ENCODE measurements around the gene PPHLN1. TPM values are rescaled to one million over a fixed set of nuclear protein-coding genes. Genes with fewer than 3 reads are reported as not detected.

Gene PPHLN1
- polyA plus RNA-seq, 3 donors = 66.6 to 76.5 (median 70.5) TPM

GRCh38 chr12:42396473-42397259, 70.7 kb downstream of the PPHLN1 start:
- no peak for DNase-seq (ENCODE audit: extremely low read depth in 1 of 11, low read depth in 9 of 11, low spot score in 4 of 11)

DNA sequence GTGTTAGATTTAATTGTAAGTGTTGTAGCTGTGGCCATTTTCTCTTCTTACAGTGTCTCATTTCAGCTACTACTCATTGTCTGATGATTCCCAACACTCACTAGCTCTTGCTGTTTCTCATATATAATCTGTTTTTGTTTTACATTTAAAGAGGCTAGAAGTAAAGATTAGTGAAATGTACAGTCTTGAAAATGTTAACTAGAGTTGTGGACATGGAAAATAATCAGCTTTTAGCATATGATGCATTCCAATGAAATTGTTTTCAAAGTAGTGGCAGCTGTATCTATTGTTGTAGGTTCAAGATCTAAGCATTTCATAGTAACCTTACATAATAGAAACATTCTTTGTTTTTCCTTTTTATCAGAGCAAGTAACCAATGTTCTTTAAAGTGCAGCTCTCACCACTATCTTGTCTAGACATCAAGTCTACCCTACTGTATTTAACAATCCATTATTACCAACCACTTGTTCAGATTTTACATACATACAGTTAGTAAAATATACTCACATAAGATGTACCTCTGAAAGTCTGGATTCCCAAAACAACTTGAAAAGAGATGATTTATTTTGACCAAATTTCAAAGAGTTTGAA, 76.9 kb downstream of the PPHLN1 start:
- no peak for DNase-seq (ENCODE audit: extremely low read depth in 1 of 11, low read depth in 9 of 11, low spot score in 4 of 11)

DNA sequence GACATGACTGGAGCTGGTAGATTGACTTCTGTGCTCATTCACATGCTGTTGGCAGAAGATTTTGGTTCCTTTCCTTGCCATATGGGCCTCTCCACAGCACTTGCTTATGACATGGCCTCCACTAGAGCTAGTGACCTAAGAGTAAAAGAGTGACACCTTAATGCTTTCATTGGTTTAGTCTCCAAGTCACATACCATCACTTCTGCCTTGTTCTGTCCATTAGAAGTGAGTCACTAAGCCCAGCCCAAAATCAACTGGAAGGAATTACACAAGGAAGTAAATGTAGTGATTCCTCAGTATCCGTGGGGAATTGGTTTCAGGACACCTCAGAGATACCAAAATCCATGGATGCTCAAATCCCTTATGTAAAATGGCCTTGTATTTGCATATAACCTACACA, 81.3 kb downstream of the PPHLN1 start:
- no peak for DNase-seq (ENCODE audit: extremely low read depth in 1 of 11, low read depth in 9 of 11, low spot score in 4 of 11)

DNA sequence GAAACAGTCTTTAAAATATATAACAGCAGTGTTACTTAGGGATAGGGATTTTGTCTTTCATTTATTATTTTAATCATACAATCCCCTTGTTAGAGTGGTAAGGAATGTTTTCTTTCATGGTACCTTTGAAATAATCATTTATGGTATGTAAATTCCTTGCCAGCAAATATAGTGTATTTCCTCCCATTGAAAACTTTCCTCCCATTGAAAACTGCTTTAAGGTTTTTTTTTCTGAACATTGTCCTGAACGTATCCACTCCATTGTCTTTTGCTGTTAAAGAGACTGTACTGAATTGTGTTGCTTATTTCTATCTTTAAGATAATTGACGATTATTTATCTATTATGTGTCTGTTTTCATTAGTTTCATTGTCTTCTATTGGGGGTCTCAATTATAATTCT, 83.5 kb downstream of the PPHLN1 start:
- no peak for DNase-seq (ENCODE audit: extremely low read depth in 1 of 11, low read depth in 9 of 11, low spot score in 4 of 11)

- no peak for DNase-seq (ENCODE audit: extremely low read depth in 1 of 11, low read depth in 9 of 11, low spot score in 4 of 11)
Measured at GRCh38 chr12:42410340-42410739, 84.4 kb downstream of the PPHLN1 start.

GRCh38 chr12:42420395-42420794, 94.4 kb downstream of the PPHLN1 start:
- DNase-seq (ENCODE audit: extremely low read depth in 1 of 11, low read depth in 9 of 11, low spot score in 4 of 11) = no peak

- DNase-seq (ENCODE audit: extremely low read depth in 1 of 11, low read depth in 9 of 11, low spot score in 4 of 11) = peak in 10 of 11 donors; percentile 28 to 60 (median 42)
Measured at GRCh38 chr12:42421844-42422779, 96.1 kb downstream of the PPHLN1 start.

DNA sequence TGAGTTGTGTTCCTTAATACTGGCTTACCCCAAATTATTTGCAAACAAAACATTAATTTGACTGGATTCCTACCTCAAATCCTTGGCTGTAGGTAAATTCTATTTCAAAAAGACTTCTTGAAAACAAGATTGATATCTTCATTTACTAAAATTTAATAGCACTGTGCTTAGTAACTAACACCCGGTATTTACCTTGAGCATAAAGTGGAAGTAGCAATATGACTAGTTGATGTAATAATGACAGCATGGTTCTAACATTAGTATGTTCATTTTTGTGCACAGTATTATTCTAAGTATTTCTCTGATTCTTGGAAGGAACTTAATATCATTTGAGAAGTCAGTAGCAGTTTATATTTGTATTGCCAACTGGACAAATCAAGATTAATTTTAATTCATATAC, 96.8 kb downstream of the PPHLN1 start:
- no peak for DNase-seq (ENCODE audit: extremely low read depth in 1 of 11, low read depth in 9 of 11, low spot score in 4 of 11)

- DNase-seq (ENCODE audit: extremely low read depth in 1 of 11, low read depth in 9 of 11, low spot score in 4 of 11) = no peak
Measured at GRCh38 chr12:42426746-42427145, 100.8 kb downstream of the PPHLN1 start.

DNA sequence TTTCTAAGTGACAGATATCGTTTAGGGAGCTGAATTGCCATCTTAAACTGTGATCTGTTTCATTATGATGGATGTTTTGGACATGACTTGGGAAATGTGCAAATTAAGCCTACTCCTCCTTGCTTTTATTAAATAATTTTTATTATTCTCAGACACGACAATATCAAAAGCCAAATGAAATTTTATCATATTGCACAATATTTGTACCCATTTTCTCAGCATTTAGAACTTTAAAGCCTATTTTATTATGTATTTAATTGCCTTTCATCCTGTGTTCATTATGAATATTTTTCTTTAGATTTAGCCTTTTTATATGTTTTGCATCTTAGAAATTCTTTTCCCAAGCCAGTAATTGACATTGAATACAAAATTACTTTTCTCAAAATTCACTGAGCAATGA, 102.9 kb downstream of the PPHLN1 start:
- DNase-seq (ENCODE audit: extremely low read depth in 1 of 11, low read depth in 9 of 11, low spot score in 4 of 11) = no peak

GRCh38 chr12:42432517-42433140, 106.7 kb downstream of the PPHLN1 start:
- DNase-seq (ENCODE audit: extremely low read depth in 1 of 11, low read depth in 9 of 11, low spot score in 4 of 11) = no peak

DNA sequence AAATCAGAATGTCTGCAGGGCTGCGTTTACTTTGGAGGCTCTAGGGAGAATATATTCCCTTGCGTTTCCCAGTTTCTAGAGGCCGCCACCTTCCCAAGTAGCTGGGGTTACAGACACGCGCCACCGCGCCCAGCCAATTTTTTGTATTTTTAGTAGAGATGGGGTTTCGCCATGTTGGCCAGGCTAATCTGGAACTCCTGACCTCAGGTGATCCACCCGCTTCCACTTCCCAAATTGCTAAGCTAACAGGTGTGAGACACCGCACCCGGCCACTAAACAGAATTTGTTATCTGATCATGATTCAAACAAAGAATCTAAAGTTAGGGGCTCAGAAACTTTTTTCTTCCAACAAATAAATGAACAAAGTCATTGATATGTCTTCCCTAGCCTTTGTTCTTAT, 114.6 kb downstream of the PPHLN1 start:
- DNase-seq (ENCODE audit: extremely low read depth in 1 of 11, low read depth in 9 of 11, low spot score in 4 of 11) = no peak

DNA sequence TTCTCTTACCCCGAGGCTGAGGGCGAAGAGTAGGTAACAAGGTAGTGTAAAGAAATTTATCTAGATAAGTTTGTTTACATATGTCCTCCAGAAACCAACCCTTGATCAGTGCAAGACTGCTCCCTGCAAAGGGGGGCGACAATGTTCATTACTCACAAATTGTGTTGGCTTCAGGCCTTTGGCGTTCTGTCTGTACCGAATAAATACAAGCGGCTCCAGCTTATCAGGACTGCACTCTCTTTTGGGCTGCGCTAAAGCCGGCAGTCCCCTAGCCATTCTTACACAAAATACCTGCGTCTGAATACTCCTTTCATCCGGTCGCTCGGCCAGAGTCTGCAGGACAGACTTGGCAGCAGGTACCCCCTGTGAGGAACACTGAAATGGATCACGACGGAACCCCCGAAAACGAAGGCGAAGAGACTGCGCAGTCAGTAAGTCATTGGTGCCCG, 116.4 kb downstream of the PPHLN1 start:
- DNase-seq (ENCODE audit: extremely low read depth in 1 of 11, low read depth in 9 of 11, low spot score in 4 of 11) = no peak

GRCh38 chr12:42442888-42443287, 116.9 kb downstream of the PPHLN1 start:
- DNase-seq (ENCODE audit: extremely low read depth in 1 of 11, low read depth in 9 of 11, low spot score in 4 of 11) = no peak

DNA sequence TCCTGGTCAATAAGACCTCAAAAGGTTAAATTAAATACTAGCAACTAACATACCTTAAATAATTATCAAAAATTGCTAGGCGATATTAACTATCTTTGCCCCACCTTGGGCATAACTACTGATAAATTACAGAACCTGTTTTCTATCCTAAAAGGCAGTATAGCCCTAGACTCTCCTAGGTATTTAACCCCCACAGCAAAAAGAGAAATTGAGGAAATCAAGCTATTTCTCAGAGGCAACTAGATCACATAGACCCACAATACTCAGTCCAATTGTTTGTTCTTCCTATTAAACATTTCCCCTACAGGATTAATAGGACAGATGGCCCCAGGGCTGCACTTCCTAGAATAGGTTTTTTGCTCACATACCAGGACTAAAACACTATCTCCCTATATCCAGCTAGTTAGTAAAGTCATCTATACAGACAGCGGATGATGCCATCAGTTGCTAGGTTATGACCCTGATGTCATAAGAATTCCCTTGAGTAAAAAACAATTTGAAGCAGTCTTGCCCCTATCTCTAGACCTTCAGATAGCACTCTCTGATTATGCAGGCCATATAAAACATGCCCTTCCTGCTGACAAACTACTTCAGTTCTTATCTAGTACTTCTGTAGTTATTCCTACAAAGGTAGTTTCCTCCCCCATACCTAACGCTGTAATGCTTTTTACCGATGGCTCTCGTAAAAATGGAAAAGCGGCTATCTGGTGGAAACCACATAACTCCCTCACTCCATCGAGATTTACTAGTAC, 118.4 kb downstream of the PPHLN1 start:
- DNase-seq (ENCODE audit: extremely low read depth in 1 of 11, low read depth in 9 of 11, low spot score in 4 of 11) = no peak

GRCh38 chr12:42445891-42446290, 119.9 kb downstream of the PPHLN1 start:
- no peak for DNase-seq (ENCODE audit: extremely low read depth in 1 of 11, low read depth in 9 of 11, low spot score in 4 of 11)

- no peak for DNase-seq (ENCODE audit: extremely low read depth in 1 of 11, low read depth in 9 of 11, low spot score in 4 of 11)
Measured at GRCh38 chr12:42446761-42447160, 120.8 kb downstream of the PPHLN1 start.

DNA sequence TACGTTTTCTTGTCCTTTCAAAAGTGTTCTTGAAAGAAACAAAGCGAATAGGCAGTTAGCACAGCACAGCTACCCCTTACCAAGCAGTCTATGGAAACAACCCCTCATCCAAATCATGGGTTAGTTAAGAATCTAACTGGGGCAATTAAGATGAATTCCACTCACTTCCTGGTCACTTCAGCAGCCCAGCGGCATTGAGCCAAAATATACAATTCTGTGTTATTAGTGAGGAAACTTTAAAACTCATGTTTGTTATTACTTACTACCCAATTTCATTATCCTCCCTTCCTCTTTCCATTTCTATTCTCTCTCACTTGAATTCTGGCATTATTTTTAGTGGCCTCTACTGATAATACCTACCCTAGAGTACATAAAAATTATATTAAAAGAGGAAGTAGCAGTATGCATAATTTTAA, 121.4 kb downstream of the PPHLN1 start:
- no peak for DNase-seq (ENCODE audit: extremely low read depth in 1 of 11, low read depth in 9 of 11, low spot score in 4 of 11)

DNA sequence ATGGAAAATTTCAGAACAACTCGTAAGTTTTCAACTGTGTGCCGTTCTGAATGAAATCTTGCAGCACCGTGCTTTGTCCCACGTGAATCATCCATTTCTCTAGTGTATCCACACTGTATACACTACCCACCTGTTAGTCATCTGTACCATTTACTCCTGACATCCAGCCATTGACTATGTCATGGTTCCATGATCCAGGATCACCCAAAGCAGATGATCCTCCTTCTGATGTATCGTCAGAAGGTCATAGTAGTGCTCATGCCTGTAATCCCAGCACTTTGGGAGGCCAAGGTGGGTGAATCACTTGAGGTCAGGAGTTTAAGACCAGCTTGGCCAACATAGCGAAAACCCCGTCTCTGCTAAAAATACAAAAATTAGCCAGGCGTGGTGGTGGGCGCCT, 122.9 kb downstream of the PPHLN1 start:
- no peak for DNase-seq (ENCODE audit: extremely low read depth in 1 of 11, low read depth in 9 of 11, low spot score in 4 of 11)
